A549 (cell line): ENCODE measurements around the gene SMIM33. TPM values are rescaled to one million over a fixed set of nuclear protein-coding genes. Genes with fewer than 3 reads are reported as not detected.
A peak's percentile ranks its signal among the peaks of the same experiment; 100 is the strongest.

Experiments
- ATAC-seq, 2 experiments: fragments of 200-7000 bp in 1 of 2; fragments of >200 bp in 1 of 2; cut with Nextera tagmentation in 1 of 2; cut with Tn5 transposase in 1 of 2; 3 replicates each; pipeline versions ENCODE4 v1.8.0 to v1.9.1; 2018 to 2020; ENCODE audit warnings: mild to moderate bottlenecking in 1 of 2, moderate library complexity in 1 of 2
- CTCF ChIA-PET: fragments of 300-600 bp; sonication (Branson Sonifier 250); formaldehyde crosslinking; extraction: SDS; loops from one replicate; lab custom pipeline; 2021; ENCODE audit warnings: antibody characterized with exemption, inconsistent platforms; lab: Yijun Ruan, JAX
- POLR2A ChIA-PET: fragments of 350-600 bp; formaldehyde crosslinking; extraction: SDS; loops from one replicate; lab custom pipeline; 2021; ENCODE audit warnings: antibody characterized with exemption, inconsistent platforms; lab: Yijun Ruan, JAX
- DNase-seq, 2 experiments: peaks; one replicate each; pipeline versions ENCODE4 v3.0.0 to v3.0.0-alpha.2; 2011 to 2016; ENCODE audit warnings: low read depth in 1 of 2, low spot score in 1 of 2
- FAIRE-seq: peaks from 2 replicates; lab custom pipeline; 2011; peaks lifted over from hg19 to GRCh38; lab: Jason Lieb, UNC
- H3K27ac ChIP-seq, 2 experiments: fragments of >200 bp; sonication (Bioruptor Twin); formaldehyde crosslinking; 3 replicates each; pipeline ENCODE4 v1.5.1; 2016 to 2017
- H3K4me1 ChIP-seq: fragments of >200 bp; sonication (Bioruptor Twin); formaldehyde crosslinking; 3 replicates; pipeline ENCODE4 v1.6.1; 2016
- H3K4me2 ChIP-seq: fragments of >200 bp; sonication (Bioruptor Twin); formaldehyde crosslinking; 3 replicates; pipeline ENCODE4 v1.6.1; 2016
- H3K4me3 ChIP-seq: fragments of >200 bp; sonication (Bioruptor Twin); formaldehyde crosslinking; 3 replicates; pipeline ENCODE4 v1.5.1; 2016
- H3K9me3 ChIP-seq: fragments of >200 bp; sonication (Bioruptor Twin); formaldehyde crosslinking; 3 replicates; pipeline ENCODE4 v1.6.1; 2016
- BCL3 ChIP-seq: fragments of >200 bp; sonication (Bioruptor Twin); formaldehyde crosslinking; IDR thresholded peaks from 3 replicates; pipeline ENCODE4 v1.6.1; 2016
- CEBPB ChIP-seq, 2 experiments: fragments of >200 bp in 1 of 2; sonication (Bioruptor Twin) in 1 of 2; formaldehyde crosslinking in 1 of 2; IDR thresholded peaks; 2 replicates each; pipeline ENCODE4 v1.6.1; 2012 to 2016
- CHD2 ChIP-seq: fragments of 150-350 bp; IDR thresholded peaks from 2 replicates; pipeline ENCODE4 v1.6.1; 2014; ENCODE audit warnings: low read length; ENCODE audit not compliant: partially characterized antibody
- CHD4 ChIP-seq: fragments of 200-600 bp; sonication (generic); IDR thresholded peaks from 2 replicates; pipeline ENCODE4 v1.6.1; 2016; ENCODE audit warnings: antibody characterized with exemption, mild to moderate bottlenecking, borderline replicate concordance
- E2F6 ChIP-seq: IDR thresholded peaks from 2 replicates; pipeline ENCODE4 v1.6.1; 2012; ENCODE audit warnings: low read depth, borderline replicate concordance
- EHF ChIP-seq: fragments of 250-450 bp; sonication (Bioruptor Pico); IDR thresholded peaks from 2 replicates; pipeline ENCODE4 v1.5.0; 2020; ENCODE audit warnings: mild to moderate bottlenecking
- EHMT2 ChIP-seq: fragments of 200-600 bp; sonication (generic); IDR thresholded peaks from 2 replicates; pipeline ENCODE4 v1.6.1; 2016; ENCODE audit warnings: antibody characterized with exemption, low read depth, mild to moderate bottlenecking, moderate library complexity
- ELK1 ChIP-seq: fragments of 150-350 bp; IDR thresholded peaks from 2 replicates; pipeline ENCODE4 v1.6.1; 2014; ENCODE audit warnings: low read depth, mild to moderate bottlenecking, low read length
- FOSL2 ChIP-seq, 2 experiments: fragments of 450-650 bp in 1 of 2; fragments of >200 bp in 1 of 2; sonication (Bioruptor Twin) in 1 of 2; formaldehyde crosslinking; IDR thresholded peaks; 2 replicates each; pipeline versions ENCODE4 v1.5.0 to v1.6.1; 2016 to 2020; ENCODE audit warnings: mild to moderate bottlenecking in 1 of 2, moderate library complexity in 1 of 2
- FOXS1 ChIP-seq: fragments of 250-450 bp; sonication (Bioruptor Pico); IDR thresholded peaks from 2 replicates; pipeline ENCODE4 v1.5.0; 2020; ENCODE audit warnings: mild to moderate bottlenecking, moderate library complexity
- GATA3 ChIP-seq: IDR thresholded peaks from 2 replicates; pipeline ENCODE4 v1.6.1; 2012; ENCODE audit warnings: borderline replicate concordance
- HES2 ChIP-seq: fragments of >200 bp; sonication (Bioruptor Twin); formaldehyde crosslinking; IDR thresholded peaks from 2 replicates; pipeline ENCODE4 v1.6.1; 2016
- HOXA7 ChIP-seq: fragments of 250-450 bp; sonication (Bioruptor Pico); IDR thresholded peaks from 2 replicates; pipeline ENCODE4 v1.5.0; 2020; ENCODE audit warnings: mild to moderate bottlenecking, moderate library complexity
- HOXB13 ChIP-seq: fragments of 250-450 bp; sonication (Bioruptor Pico); IDR thresholded peaks from 2 replicates; pipeline ENCODE4 v1.5.0; 2020; ENCODE audit warnings: low read depth, mild to moderate bottlenecking, moderate library complexity
- HOXB5 ChIP-seq: fragments of 250-450 bp; sonication (Bioruptor Pico); IDR thresholded peaks from 2 replicates; pipeline ENCODE4 v1.5.0; 2020; ENCODE audit warnings: mild to moderate bottlenecking, moderate library complexity
- JUN ChIP-seq, 2 experiments: fragments of >200 bp; sonication (Bioruptor Twin); formaldehyde crosslinking; IDR thresholded peaks; 2 replicates in 1 of 2; 3 replicates in 1 of 2; pipeline ENCODE4 v1.6.1; 2016 to 2017
- JUNB ChIP-seq: fragments of >200 bp; sonication (Bioruptor Twin); formaldehyde crosslinking; IDR thresholded peaks from 2 replicates; pipeline ENCODE4 v1.6.1; 2016
- KDM1A ChIP-seq: fragments of 200-600 bp; sonication (generic); IDR thresholded peaks from 2 replicates; pipeline ENCODE4 v1.6.1; 2016; ENCODE audit warnings: low read depth, mild to moderate bottlenecking
- MAX ChIP-seq: IDR thresholded peaks from 2 replicates; pipeline ENCODE4 v1.6.1; 2012
- MAZ ChIP-seq: fragments of 150-350 bp; IDR thresholded peaks from 2 replicates; pipeline ENCODE4 v1.6.1; 2014; ENCODE audit warnings: antibody characterized with exemption, low read depth, low read length, borderline replicate concordance
- MYC ChIP-seq: IDR thresholded peaks from 2 replicates; pipeline ENCODE4 v1.6.1; 2012; ENCODE audit warnings: mild to moderate bottlenecking, inconsistent platforms, low read length, improper control_type of control experiment, borderline replicate concordance
- NFE2L2 ChIP-seq: fragments of 150-350 bp; conservative IDR thresholded peaks from 2 replicates; pipeline ENCODE4 v1.6.1; 2014; ENCODE audit warnings: low read length
- NPAS2 ChIP-seq: fragments of 250-450 bp; sonication (Bioruptor Pico); IDR thresholded peaks from 2 replicates; pipeline ENCODE4 v1.8.0; 2022; ENCODE audit warnings: mild to moderate bottlenecking, moderate library complexity, borderline replicate concordance
- NR3C1 ChIP-seq: fragments of >200 bp; sonication (Bioruptor Twin); formaldehyde crosslinking; IDR thresholded peaks from 3 replicates; pipeline ENCODE4 v1.6.1; 2017
- POLR2A ChIP-seq: IDR thresholded peaks from 2 replicates; pipeline ENCODE4 v1.6.1; 2012; ENCODE audit warnings: mild to moderate bottlenecking, low read length
- RARB ChIP-seq: fragments of 250-450 bp; sonication (Bioruptor Pico); IDR thresholded peaks from 2 replicates; pipeline ENCODE4 v1.8.0; 2021; ENCODE audit warnings: mild to moderate bottlenecking, moderate library complexity
- REST ChIP-seq: fragments of 200-600 bp; sonication (generic); IDR thresholded peaks from 2 replicates; pipeline ENCODE4 v1.6.1; 2016; ENCODE audit warnings: antibody characterized with exemption, mild to moderate bottlenecking, moderate library complexity
- RFX5 ChIP-seq: fragments of 450-650 bp; IDR thresholded peaks from 2 replicates; pipeline ENCODE4 v1.7.1; 2014; ENCODE audit warnings: antibody characterized with exemption, mild to moderate bottlenecking, moderate library complexity
- RNF2 ChIP-seq: fragments of 200-600 bp; sonication (generic); IDR thresholded peaks from 2 replicates; pipeline ENCODE4 v1.6.1; 2016; ENCODE audit warnings: low read depth, mild to moderate bottlenecking, antibody characterized with exemption, moderate library complexity, borderline replicate concordance
- SMC3 ChIP-seq: fragments of >200 bp; sonication (Bioruptor Twin); formaldehyde crosslinking; IDR thresholded peaks from 3 replicates; pipeline ENCODE4 v1.6.1; 2018; ENCODE audit warnings: inconsistent platforms
- SREBF2 ChIP-seq: fragments of 450-650 bp; IDR thresholded peaks from 2 replicates; pipeline ENCODE4 v1.6.1; 2014; ENCODE audit warnings: mild to moderate bottlenecking, moderate library complexity
- ZC3H11A ChIP-seq: fragments of 450-650 bp; IDR thresholded peaks from 2 replicates; pipeline ENCODE4 v1.6.1; 2014; ENCODE audit warnings: antibody characterized with exemption, mild to moderate bottlenecking
- ZFP36 ChIP-seq: fragments of 450-650 bp; IDR thresholded peaks from 2 replicates; pipeline ENCODE4 v1.6.1; 2014; ENCODE audit warnings: borderline replicate concordance; ENCODE audit not compliant: partially characterized antibody
- ZSCAN20 ChIP-seq: fragments of 250-450 bp; sonication (Bioruptor Pico); IDR thresholded peaks from 2 replicates; pipeline ENCODE4 v1.8.0; 2022; ENCODE audit warnings: mild to moderate bottlenecking, moderate library complexity
- WGBS: methylation state at CpG from one replicate; pipeline ENCODE4 v1.1.6; 2017; ENCODE audit errors: missing lambda C conversion rate; 5-methylcytosine and 5-hydroxymethylcytosine counted together
- polyA plus RNA-seq, 4 experiments: library from polyadenylated mRNA; depleted of rRNA in 3 of 4; stranded (reverse); fragments of >200 nt; fragmentation: RNase III in 1 of 4; extraction: RNeasy Plus Mini Kit Qiagen cat#74134 plus additional on column Dnase treatment in 1 of 4; gene quantifications; 2 replicates in 3 of 4; 3 replicates in 1 of 4; pipeline ENCODE4 v1.2.3, GENCODE V29; 2011 to 2017

SMIM33 gene
- polyA plus RNA-seq, 2 of the 4 experiments (the other 2 are of a cell fraction): not detected

GRCh38 chr5:139517683-139518564, 47.1 kb downstream of the SMIM33 start:
- peak overlapping the region; percentile 91 to 92 for H3K27ac ChIP-seq
- ChIA-PET CTCF (interaction anchor here (0.6 to 16.3 kb wide), 34 partner anchors 11 to 142 kb away, joined by 3 to 392 read pairs (median 4); partner anchors contain the start of genes STING1 and UBE2D2), POLR2A (interaction anchor here (0.6 to 1.0 kb wide), 4 partner anchors 15 to 244 kb away, joined by 3 to 7 read pairs (median 4); partner anchors contain the start of gene UBE2D2)
- WGBS: 4% methylated on average over 54 of the region's 56 CpGs
- no peaks in the 10 kb centered on the region for H3K9me3 ChIP-seq
- ATAC-seq (peak; percentile 86 to 91), FAIRE-seq (no peak), DNase-seq (peak; percentile 89 to 94)
- H3K4me2 ChIP-seq: peak overlapping the region; percentile 88
- peak overlapping the region; percentile 50 for H3K4me3 ChIP-seq
- 0 out of 3 replicates have a peak, but pooled peaks cover 3% of the 10 kb centered on the region for H3K4me1 ChIP-seq
- TF ChIP-seq EHF (CRISPR knock-in tag) (no peak), HOXA7 (CRISPR knock-in tag) (no peak), FOSL2 (IDR thresholded peaks at IDR 0.05) (no peak), FOSL2 (CRISPR knock-in tag; IDR thresholded peaks at IDR 0.05) (peak; percentile 79), JUNB (no peak), ZSCAN20 (CRISPR knock-in tag) (no peak), MYC (peak; percentile 34; the same call in 1 of the 2 replicates), BCL3 (peak; percentile 79; the same call in 1 of the 3 replicates), GATA3 (0 out of 2 replicates have a peak, but pooled peaks have one; percentile 25), KDM1A (no peak), HOXB13 (CRISPR knock-in tag) (no peak), REST (no peak), ZC3H11A (no peak), SREBF2 (no peak), ELK1 (no peak), NPAS2 (CRISPR knock-in tag) (no peak), JUN (IDR thresholded peaks at IDR 0.05) (peak; percentile 82 to 83; a peak in 4 of 5 replicates), E2F6 (peak; percentile 64), SMC3 (peak; percentile 80), RNF2 (no peak), CHD2 (no peak), EHMT2 (no peak), ZFP36 (no peak), CHD4 (no peak), HES2 (no peak), HOXB5 (CRISPR knock-in tag) (no peak), NFE2L2 (no peak), RFX5 (no peak), RARB (CRISPR knock-in tag) (no peak), MAZ (no peak), NR3C1 (no peak), FOXS1 (CRISPR knock-in tag) (no peak), CEBPB (IDR thresholded peaks at IDR 0.05) (no peak), MAX (peak; percentile 80), POLR2A (peak; percentile 84)
